ENCODE data around the gene PPP2R5D.

Gene PPP2R5D

DNA sequence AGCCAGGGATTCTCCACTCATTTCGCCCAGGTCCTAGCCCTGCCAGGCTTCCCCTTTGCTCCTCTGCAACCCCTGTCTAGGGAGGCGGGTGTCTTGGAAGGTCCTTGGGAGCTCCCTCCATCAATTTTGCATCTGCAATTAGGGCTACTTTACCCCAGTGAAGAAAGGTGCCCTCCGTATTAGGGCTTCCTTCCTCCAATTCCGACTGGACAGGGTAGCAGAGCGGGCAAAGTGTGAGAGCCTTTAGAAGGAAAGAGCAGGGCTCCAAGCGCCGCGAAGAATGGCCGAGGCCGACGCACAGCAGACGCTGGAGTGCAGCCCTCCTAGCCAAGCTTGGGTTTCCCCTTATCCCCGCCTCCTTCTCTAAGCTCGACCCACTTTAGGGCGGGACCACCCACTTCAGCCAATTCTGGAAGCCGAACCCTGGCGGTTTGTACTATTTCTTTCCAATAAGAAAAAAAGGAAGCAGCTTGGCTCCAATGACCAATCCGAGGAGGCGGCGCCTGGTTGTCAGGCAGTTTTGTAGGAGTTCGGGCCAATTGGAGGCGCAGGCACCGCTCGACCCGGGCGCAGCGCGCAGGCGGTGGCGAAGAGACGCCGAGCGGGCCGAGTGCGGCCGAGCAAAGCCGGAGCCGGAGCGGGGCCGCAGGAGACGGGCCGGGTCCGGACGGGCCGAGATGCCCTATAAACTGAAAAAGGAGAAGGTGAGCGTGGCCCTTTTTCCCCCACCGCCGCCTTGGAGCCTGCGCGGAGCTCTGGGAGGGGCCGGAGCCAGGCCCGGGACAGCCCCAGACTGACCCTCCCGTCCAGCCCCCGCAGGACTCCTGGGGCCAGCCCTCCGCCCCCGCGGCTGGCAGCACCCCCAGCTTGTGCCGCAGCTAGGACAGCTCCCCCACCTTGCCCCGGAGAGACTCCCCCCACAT, at the start of gene PPP2R5D:
Gene PPP2R5D (plus strand): TSS at position 570 of the 923 bp plus-strand sequence. CDS start 108 bp downstream, at position 678.
- TF ChIP-seq TAF1 (IDR thresholded peaks at IDR 0.05; ENCODE audit: low read depth) = peak; percentile 67
- TF ChIP-seq RAD21 (IDR thresholded peaks at IDR 0.05; ENCODE audit: low read depth) = no peak
- TF ChIP-seq, protein P1, sequence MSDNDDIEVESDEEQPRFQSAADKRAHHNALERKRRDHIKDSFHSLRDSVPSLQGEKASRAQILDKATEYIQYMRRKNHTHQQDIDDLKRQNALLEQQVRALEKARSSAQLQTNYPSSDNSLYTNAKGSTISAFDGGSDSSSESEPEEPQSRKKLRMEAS (IDR thresholded peaks at IDR 0.05) = peak; percentile 33
- TF ChIP-seq CEBPB (IDR thresholded peaks at IDR 0.05) = no peak
- TF ChIP-seq, protein P2, sequence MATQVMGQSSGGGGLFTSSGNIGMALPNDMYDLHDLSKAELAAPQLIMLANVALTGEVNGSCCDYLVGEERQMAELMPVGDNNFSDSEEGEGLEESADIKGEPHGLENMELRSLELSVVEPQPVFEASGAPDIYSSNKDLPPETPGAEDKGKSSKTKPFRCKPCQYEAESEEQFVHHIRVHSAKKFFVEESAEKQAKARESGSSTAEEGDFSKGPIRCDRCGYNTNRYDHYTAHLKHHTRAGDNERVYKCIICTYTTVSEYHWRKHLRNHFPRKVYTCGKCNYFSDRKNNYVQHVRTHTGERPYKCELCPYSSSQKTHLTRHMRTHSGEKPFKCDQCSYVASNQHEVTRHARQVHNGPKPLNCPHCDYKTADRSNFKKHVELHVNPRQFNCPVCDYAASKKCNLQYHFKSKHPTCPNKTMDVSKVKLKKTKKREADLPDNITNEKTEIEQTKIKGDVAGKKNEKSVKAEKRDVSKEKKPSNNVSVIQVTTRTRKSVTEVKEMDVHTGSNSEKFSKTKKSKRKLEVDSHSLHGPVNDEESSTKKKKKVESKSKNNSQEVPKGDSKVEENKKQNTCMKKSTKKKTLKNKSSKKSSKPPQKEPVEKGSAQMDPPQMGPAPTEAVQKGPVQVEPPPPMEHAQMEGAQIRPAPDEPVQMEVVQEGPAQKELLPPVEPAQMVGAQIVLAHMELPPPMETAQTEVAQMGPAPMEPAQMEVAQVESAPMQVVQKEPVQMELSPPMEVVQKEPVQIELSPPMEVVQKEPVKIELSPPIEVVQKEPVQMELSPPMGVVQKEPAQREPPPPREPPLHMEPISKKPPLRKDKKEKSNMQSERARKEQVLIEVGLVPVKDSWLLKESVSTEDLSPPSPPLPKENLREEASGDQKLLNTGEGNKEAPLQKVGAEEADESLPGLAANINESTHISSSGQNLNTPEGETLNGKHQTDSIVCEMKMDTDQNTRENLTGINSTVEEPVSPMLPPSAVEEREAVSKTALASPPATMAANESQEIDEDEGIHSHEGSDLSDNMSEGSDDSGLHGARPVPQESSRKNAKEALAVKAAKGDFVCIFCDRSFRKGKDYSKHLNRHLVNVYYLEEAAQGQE (IDR thresholded peaks at IDR 0.05; ENCODE audit: low read depth) = no peak
- TF ChIP-seq, protein P3, sequence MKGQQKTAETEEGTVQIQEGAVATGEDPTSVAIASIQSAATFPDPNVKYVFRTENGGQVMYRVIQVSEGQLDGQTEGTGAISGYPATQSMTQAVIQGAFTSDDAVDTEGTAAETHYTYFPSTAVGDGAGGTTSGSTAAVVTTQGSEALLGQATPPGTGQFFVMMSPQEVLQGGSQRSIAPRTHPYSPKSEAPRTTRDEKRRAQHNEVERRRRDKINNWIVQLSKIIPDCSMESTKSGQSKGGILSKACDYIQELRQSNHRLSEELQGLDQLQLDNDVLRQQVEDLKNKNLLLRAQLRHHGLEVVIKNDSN (IDR thresholded peaks at IDR 0.05) = no peak
- TF ChIP-seq ZBTB7A (IDR thresholded peaks at IDR 0.05; ENCODE audit: low read depth) = no peak
- no peak for TF ChIP-seq TCF12 (IDR thresholded peaks at IDR 0.05; ENCODE audit: low read depth)
- TF ChIP-seq CREB1 (IDR thresholded peaks at IDR 0.05; ENCODE audit: low read depth) = no peak
- TF ChIP-seq EGR1 (IDR thresholded peaks at IDR 0.05) = peak; percentile 90
- no peak for TF ChIP-seq NFIC (IDR thresholded peaks at IDR 0.05)
- TF ChIP-seq TEAD4 (IDR thresholded peaks at IDR 0.05) = no peak
- TF ChIP-seq YY1 (IDR thresholded peaks at IDR 0.05; ENCODE audit: low read depth) = peak; percentile 66; the same call in 1 of the 2 replicates
- no peak for TF ChIP-seq FOXM1 (IDR thresholded peaks at IDR 0.05; ENCODE audit: borderline replicate concordance, low read depth)
- TF ChIP-seq EP300 (IDR thresholded peaks at IDR 0.05; ENCODE audit: borderline replicate concordance) = no peak

DNA sequence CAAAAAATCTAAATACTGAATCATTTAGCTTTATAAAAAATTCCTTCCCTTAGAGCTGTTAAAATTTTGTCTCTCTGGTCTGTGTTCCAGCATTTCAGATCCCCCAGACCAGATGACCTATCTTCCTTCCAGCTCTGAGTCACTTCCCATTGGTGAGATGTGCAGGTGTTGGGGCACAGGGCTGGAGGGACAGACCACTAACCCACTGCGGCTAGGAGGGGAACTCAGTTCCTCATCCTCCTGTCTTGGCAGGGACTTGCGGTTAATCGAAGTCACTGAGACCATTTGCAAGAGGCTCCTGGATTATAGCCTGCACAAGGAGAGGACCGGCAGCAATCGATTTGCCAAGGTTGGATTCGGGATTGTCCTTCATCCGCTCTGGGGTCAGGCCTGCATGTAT, 49.0 kb upstream of the PPP2R5D start:
- TF ChIP-seq RAD21 (IDR thresholded peaks at IDR 0.05; ENCODE audit: low read depth) (no peak), TEAD4 (IDR thresholded peaks at IDR 0.05) (no peak), CEBPB (IDR thresholded peaks at IDR 0.05) (no peak), TAF1 (IDR thresholded peaks at IDR 0.05; ENCODE audit: low read depth) (no peak), EGR1 (IDR thresholded peaks at IDR 0.05) (no peak), FOXM1 (IDR thresholded peaks at IDR 0.05; ENCODE audit: borderline replicate concordance, low read depth) (no peak), YY1 (IDR thresholded peaks at IDR 0.05; ENCODE audit: low read depth) (no peak), TCF12 (IDR thresholded peaks at IDR 0.05; ENCODE audit: low read depth) (no peak), ZBTB7A (IDR thresholded peaks at IDR 0.05; ENCODE audit: low read depth) (no peak), CREB1 (IDR thresholded peaks at IDR 0.05; ENCODE audit: low read depth) (no peak)
- TF ChIP-seq, protein P3 (IDR thresholded peaks at IDR 0.05) = no peak
- TF ChIP-seq, protein P2 (IDR thresholded peaks at IDR 0.05; ENCODE audit: low read depth) = no peak
- TF ChIP-seq, protein P1 (IDR thresholded peaks at IDR 0.05) = no peak

DNA sequence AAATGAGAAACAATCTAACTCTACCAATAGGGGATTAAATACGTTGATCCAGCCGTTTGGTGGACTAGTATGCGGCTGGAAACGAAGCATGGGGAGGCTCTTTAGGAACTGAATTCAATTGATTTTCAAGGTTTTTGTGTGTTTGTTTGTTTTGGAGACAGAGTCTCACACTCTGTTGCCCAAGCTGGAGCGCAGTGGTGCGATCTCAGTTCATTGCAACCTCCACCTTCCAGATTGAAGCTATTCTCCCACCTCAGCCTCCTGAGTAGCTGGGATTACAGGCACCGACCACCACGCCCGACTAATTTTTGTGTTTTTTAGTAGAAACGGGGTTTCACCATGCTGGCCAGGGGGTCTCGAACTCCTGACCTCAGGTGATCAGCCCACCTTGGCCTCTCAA, 48.0 kb upstream of the PPP2R5D start:
- no peak for TF ChIP-seq RAD21 (IDR thresholded peaks at IDR 0.05; ENCODE audit: low read depth)
- TF ChIP-seq NFIC (IDR thresholded peaks at IDR 0.05) = no peak
- TF ChIP-seq CEBPB (IDR thresholded peaks at IDR 0.05) = no peak
- TF ChIP-seq, protein P3 (IDR thresholded peaks at IDR 0.05) = no peak
- TF ChIP-seq, protein P2 (IDR thresholded peaks at IDR 0.05; ENCODE audit: low read depth) = no peak
- no peak for TF ChIP-seq FOXM1 (IDR thresholded peaks at IDR 0.05; ENCODE audit: borderline replicate concordance, low read depth)
- no peak for TF ChIP-seq EGR1 (IDR thresholded peaks at IDR 0.05)
